Measurements from ENCODE around the gene FXYD7. TPM values are rescaled to one million over a fixed set of nuclear protein-coding genes. Genes with fewer than 3 reads are reported as not detected.

Gene FXYD7
- total RNA-seq, 2 experiments from 2014 or later: 0.50 to 6.1 TPM

DNA sequence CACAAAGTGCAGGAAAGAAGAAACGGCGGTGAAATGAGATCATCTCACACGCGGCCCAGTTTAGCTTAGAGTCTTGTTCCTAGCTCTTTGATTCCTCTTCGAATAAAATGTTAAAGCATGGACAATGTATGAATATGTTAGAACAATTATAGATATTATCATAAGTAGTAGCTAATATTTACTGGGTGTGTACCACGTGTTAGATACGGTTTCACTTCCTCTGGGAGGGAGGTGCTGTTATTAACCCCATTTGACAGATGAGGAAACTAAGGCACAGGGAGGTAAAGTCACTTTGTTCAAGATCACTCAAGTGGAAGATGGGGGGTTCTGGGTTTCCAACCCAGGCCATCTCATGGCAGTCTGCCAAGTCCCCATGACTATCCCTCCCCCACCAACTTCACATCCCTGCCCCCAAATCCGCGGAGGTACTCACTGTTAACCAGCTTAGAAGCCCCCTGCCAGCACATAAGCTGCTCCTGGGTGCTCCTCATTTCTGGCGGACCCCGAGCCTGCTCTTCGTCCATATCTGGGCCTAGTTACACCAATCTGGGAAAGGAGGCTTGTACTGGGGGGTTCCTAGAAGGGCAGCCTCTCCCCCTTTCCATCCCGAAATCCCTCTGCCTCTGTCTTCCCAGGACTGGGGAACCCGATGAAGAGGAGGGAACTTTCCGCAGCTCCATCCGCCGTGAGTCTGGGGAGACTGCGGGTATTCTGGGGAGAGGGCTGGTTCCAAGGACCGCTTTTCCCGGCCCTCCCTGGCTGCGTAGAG is 1.0 kb upstream of the FXYD7 start:
- H3K36me3 ChIP-seq (ENCODE audit: insufficient read depth, low read length): no peaks in the 10 kb centered on the region
- H3K4me1 ChIP-seq (ENCODE audit: insufficient read depth, low read length, poor library complexity, severe bottlenecking): peaks cover 43% of the 10 kb centered on the region
- H4K20me1 ChIP-seq (ENCODE audit: insufficient read depth, low read length): no peaks in the 10 kb centered on the region
- peak; percentile 45 for DNase-seq (ENCODE audit: low spot score)
- TF ChIP-seq, protein P1, sequence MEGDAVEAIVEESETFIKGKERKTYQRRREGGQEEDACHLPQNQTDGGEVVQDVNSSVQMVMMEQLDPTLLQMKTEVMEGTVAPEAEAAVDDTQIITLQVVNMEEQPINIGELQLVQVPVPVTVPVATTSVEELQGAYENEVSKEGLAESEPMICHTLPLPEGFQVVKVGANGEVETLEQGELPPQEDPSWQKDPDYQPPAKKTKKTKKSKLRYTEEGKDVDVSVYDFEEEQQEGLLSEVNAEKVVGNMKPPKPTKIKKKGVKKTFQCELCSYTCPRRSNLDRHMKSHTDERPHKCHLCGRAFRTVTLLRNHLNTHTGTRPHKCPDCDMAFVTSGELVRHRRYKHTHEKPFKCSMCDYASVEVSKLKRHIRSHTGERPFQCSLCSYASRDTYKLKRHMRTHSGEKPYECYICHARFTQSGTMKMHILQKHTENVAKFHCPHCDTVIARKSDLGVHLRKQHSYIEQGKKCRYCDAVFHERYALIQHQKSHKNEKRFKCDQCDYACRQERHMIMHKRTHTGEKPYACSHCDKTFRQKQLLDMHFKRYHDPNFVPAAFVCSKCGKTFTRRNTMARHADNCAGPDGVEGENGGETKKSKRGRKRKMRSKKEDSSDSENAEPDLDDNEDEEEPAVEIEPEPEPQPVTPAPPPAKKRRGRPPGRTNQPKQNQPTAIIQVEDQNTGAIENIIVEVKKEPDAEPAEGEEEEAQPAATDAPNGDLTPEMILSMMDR (conservative IDR thresholded peaks at IDR 0.05; ENCODE audit: low read length): no peak
- TF ChIP-seq EZH2phosphoT487 (IDR thresholded peaks at IDR 0.05; ENCODE audit: borderline replicate concordance, low read depth, low read length): no peak
- H3K9me2 ChIP-seq (ENCODE audit: insufficient read depth, low read length): no peaks in the 10 kb centered on the region
- H2AFZ ChIP-seq (ENCODE audit: low read length): peak overlapping the region; percentile 64
- ChIA-PET POLR2A (interaction anchor here (0.6 to 3.5 kb wide), 17 partner anchors 12 to 327 kb away, joined by 3 to 25 read pairs (median 4); partner anchors contain the start of gene FXYD5), CTCF (ENCODE audit: unreplicated experiment) (interaction anchor here (0.5 to 1.7 kb wide), 15 partner anchors 9 to 143 kb away, joined by 3 to 20 read pairs (median 5); partner anchors contain the start of gene FXYD5)
- peak overlapping the region; percentile 67 for H3K4me3 ChIP-seq (ENCODE audit: low read depth, low read length, poor library complexity, severe bottlenecking)
- H3K9me3 ChIP-seq (ENCODE audit: low read length): no peaks in the 10 kb centered on the region
- no peaks in the 10 kb centered on the region for H3K79me2 ChIP-seq (ENCODE audit: insufficient read depth, low read depth, low read length)
- no TSS peak for BruUV-seq (replicated peaks)
- intact Hi-C loops (cut with micrococcal nuclease; ENCODE audit: unreplicated experiment): loop anchor here (1.0 to 10.0 kb wide), 5 partner anchors 75 to 323 kb away; partner anchors contain the start of gene USF2
- H3K27ac ChIP-seq (ENCODE audit: low read depth, low read length, poor library complexity, severe bottlenecking): peak overlapping the region; percentile 44
- H3K4me2 ChIP-seq (ENCODE audit: low read length): peak overlapping the region; percentile 95

DNA sequence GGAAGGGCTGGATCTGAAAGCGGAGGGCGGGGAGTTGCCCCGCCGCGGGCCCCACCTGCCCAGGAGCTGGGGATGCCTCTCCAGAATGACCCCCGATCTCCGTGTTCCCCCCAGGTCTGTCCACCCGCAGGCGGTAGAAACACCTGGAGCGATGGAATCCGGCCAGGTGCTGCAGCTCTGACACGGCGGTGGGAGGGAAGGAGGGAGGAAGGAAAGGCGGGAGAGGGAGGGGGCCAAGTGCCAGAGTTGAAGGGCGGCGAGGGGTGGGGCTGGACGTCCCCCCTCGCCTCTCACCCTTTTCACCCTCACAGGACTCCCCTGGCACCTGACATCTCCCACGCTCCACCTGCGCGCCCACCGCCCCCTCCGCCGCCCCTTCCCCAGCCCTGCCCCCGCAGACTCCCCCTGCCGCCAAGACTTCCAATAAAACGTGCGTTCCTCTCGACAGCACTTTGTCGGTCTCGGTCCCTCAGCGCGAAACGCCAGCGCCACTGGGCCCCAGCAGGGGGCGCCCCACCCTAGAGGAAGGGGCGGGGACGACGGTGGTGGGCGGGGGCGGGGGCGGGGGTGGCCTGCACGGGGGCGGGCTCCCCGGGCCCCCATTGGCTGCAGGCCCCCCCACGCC is 337 bp upstream of the FXYD7 start:
- Histone ChIP-seq H3K27ac (ENCODE audit: low read depth, low read length, poor library complexity, severe bottlenecking) (no peak overlapping the region), H3K9me2 (ENCODE audit: insufficient read depth, low read length) (no peaks in the 10 kb centered on the region), H3K9me3 (ENCODE audit: low read length) (no peaks in the 10 kb centered on the region), H3K4me3 (ENCODE audit: low read depth, low read length, poor library complexity, severe bottlenecking) (peak overlapping the region; percentile 67), H4K20me1 (ENCODE audit: insufficient read depth, low read length) (no peaks in the 10 kb centered on the region), H3K4me2 (ENCODE audit: low read length) (peak overlapping the region; percentile 95), H3K4me1 (ENCODE audit: insufficient read depth, low read length, poor library complexity, severe bottlenecking) (peaks cover 43% of the 10 kb centered on the region), H3K79me2 (ENCODE audit: insufficient read depth, low read depth, low read length) (no peaks in the 10 kb centered on the region), H3K36me3 (ENCODE audit: insufficient read depth, low read length) (no peaks in the 10 kb centered on the region), H2AFZ (ENCODE audit: low read length) (peak overlapping the region; percentile 64)
- intact Hi-C loops (cut with micrococcal nuclease; ENCODE audit: unreplicated experiment): loop anchor here (5.0 to 10.0 kb wide), 2 partner anchors 125 to 322 kb away; partner anchors contain the start of gene USF2
- TF ChIP-seq EZH2phosphoT487 (IDR thresholded peaks at IDR 0.05; ENCODE audit: borderline replicate concordance, low read depth, low read length): no peak
- TF ChIP-seq, protein P1 (conservative IDR thresholded peaks at IDR 0.05; ENCODE audit: low read length): peak; percentile 50
- DNase-seq (ENCODE audit: low spot score): peak; percentile 77
- POLR2A ChIA-PET: interaction anchor here (0.6 to 3.5 kb wide), 10 partner anchors 12 to 327 kb away, joined by 3 to 25 read pairs (median 4); partner anchors contain the start of gene FXYD5
- no TSS peak for BruUV-seq (replicated peaks)
- CTCF ChIA-PET (ENCODE audit: unreplicated experiment): interaction anchor here (0.6 to 1.4 kb wide), 6 partner anchors 8 to 147 kb away, joined by 3 to 20 read pairs (median 5); no protein-coding TSS in a partner anchor

All from OCI-LY7 (cell line).